H1 (cell line): ENCODE results near the gene NSFL1C.

Source experiments
- GTF2F1 ChIP-seq: IDR thresholded peaks from 2 replicates; pipeline ENCODE4 v1.6.1; 2012; ENCODE audit warnings: low read depth, low read length, improper control_type of control experiment, borderline replicate concordance
- PHF8 ChIP-seq: fragments of 200-600 bp; sonication (generic); conservative IDR thresholded peaks from 2 replicates; pipeline ENCODE4 v1.7.1; 2012; ENCODE audit warnings: low read depth, mild to moderate bottlenecking, inconsistent platforms, low read length, moderate library complexity
- SIN3A ChIP-seq, 2 experiments: IDR thresholded peaks in 1 of 2; conservative IDR thresholded peaks in 1 of 2; 2 replicates each; pipeline ENCODE4 v1.6.1; 2011 to 2012; ENCODE audit warnings: low read length in 2 of 2, improper control_type of control experiment in 1 of 2, low read depth in 1 of 2, mild to moderate bottlenecking in 1 of 2
- TCF12 ChIP-seq: IDR thresholded peaks from 2 replicates; pipeline ENCODE4 v1.6.1; 2011; ENCODE audit warnings: low read depth, mild to moderate bottlenecking, low read length
- TEAD4 ChIP-seq: IDR thresholded peaks from 2 replicates; pipeline ENCODE4 v1.6.1; 2012; ENCODE audit warnings: low read depth, low read length, inconsistent platforms, mixed read lengths

- TF ChIP-seq TCF12 (no peak), GTF2F1 (no peak), SIN3A (conservative IDR thresholded peaks at IDR 0.05 in 1 of 2, IDR thresholded peaks at IDR 0.05 in 1 of 2; ENCODE audit: low read depth in 1 of 2, low read length in 2 of 2) (no peak), PHF8 (no peak), TEAD4 (no peak)
Observed at GRCh38 chr20:1438361-1438760, 28.3 kb downstream of the NSFL1C start.
